A549 (cell line): ENCODE results near the gene MAPT.

ENCODE experiments used
- CBX8 ChIP-seq: fragments of 200-600 bp; sonication (generic); IDR thresholded peaks from 2 replicates; pipeline ENCODE4 v1.6.1; 2016
- CEBPB ChIP-seq, 2 experiments: fragments of >200 bp in 1 of 2; sonication (Bioruptor Twin) in 1 of 2; formaldehyde crosslinking in 1 of 2; IDR thresholded peaks; 2 replicates each; pipeline ENCODE4 v1.6.1; 2012 to 2016
- CTCF ChIP-seq: fragments of >200 bp; sonication (Bioruptor Twin); formaldehyde crosslinking; IDR thresholded peaks from 3 replicates; pipeline ENCODE4 v1.5.1; 2016
- HEYL ChIP-seq: fragments of 250-450 bp; sonication (Bioruptor Pico); IDR thresholded peaks from 2 replicates; pipeline ENCODE4 v1.8.0; 2021; ENCODE audit warnings: mild to moderate bottlenecking, moderate library complexity
- HOXA7 ChIP-seq: fragments of 250-450 bp; sonication (Bioruptor Pico); IDR thresholded peaks from 2 replicates; pipeline ENCODE4 v1.5.0; 2020; ENCODE audit warnings: mild to moderate bottlenecking, moderate library complexity
- JUN ChIP-seq, 2 experiments: fragments of >200 bp; sonication (Bioruptor Twin); formaldehyde crosslinking; IDR thresholded peaks; 2 replicates in 1 of 2; 3 replicates in 1 of 2; pipeline ENCODE4 v1.6.1; 2016 to 2017
- PHF8 ChIP-seq: fragments of 200-600 bp; sonication (generic); IDR thresholded peaks from 2 replicates; pipeline ENCODE4 v1.6.1; 2016; ENCODE audit warnings: low read depth, mild to moderate bottlenecking, antibody characterized with exemption, moderate library complexity, borderline replicate concordance
- POLR2A ChIP-seq: IDR thresholded peaks from 2 replicates; pipeline ENCODE4 v1.6.1; 2012; ENCODE audit warnings: mild to moderate bottlenecking, low read length
- RARB ChIP-seq: fragments of 250-450 bp; sonication (Bioruptor Pico); IDR thresholded peaks from 2 replicates; pipeline ENCODE4 v1.8.0; 2021; ENCODE audit warnings: mild to moderate bottlenecking, moderate library complexity
- TF ChIP-seq, protein P1 (sequence below): fragments of 450-650 bp; IDR thresholded peaks from 2 replicates; pipeline ENCODE4 v1.6.1; 2014; ENCODE audit warnings: antibody characterized with exemption

GRCh38 chr17:45876539-45876938 lies 17.8 kb upstream of the MAPT start:
- TF ChIP-seq CTCF (no peak), JUN (IDR thresholded peaks at IDR 0.05) (no peak), HOXA7 (no peak), CEBPB (IDR thresholded peaks at IDR 0.05) (no peak), RARB (no peak), POLR2A (no peak), HEYL (no peak), CBX8 (no peak), PHF8 (no peak)
- TF ChIP-seq, protein P1, sequence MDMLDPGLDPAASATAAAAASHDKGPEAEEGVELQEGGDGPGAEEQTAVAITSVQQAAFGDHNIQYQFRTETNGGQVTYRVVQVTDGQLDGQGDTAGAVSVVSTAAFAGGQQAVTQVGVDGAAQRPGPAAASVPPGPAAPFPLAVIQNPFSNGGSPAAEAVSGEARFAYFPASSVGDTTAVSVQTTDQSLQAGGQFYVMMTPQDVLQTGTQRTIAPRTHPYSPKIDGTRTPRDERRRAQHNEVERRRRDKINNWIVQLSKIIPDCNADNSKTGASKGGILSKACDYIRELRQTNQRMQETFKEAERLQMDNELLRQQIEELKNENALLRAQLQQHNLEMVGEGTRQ: no peak
